Measurements from ENCODE around the gene ADAMTSL3.

The ADAMTSL3 gene

DNA sequence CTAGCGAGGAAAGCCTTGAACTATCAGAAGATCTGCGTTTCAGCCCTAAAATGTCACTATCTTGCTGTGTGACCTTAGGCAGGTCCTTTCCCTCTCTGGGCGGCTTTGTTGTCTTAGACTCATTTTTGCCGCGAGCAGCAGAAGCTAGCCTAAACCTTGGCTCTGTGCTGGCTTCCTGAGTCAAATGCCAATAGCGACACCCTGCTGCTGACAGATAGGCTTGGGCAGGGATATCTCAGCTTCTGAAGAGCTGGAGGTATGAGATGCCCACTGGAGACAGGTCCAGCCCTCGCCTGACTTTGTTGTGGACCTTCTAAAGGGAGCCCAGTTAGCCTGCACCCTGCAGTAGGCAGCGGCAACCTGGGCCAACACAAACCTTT is 1.3 kb downstream of the ADAMTSL3 start:
- no peak for DNase-seq

DNA sequence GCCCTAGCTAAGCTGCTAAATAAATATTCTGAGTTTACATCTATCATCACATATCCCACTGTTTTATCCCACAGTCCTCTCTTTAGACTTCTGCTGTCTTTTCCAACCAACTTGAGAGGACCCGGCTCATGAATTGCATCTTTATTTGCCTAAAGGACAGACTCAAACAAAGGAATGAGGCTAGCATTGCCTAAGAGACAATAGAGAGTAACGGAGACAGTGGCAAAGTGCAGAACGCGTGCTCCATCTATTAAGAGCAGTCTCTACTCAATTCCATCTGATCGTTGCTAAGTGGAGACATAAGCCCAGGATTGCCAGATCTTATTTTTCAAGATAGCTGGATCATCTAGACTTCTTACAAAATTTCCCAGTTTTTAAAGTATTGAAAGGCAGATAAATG is 2.3 kb downstream of the ADAMTSL3 start:
- DNase-seq: no peak

DNA sequence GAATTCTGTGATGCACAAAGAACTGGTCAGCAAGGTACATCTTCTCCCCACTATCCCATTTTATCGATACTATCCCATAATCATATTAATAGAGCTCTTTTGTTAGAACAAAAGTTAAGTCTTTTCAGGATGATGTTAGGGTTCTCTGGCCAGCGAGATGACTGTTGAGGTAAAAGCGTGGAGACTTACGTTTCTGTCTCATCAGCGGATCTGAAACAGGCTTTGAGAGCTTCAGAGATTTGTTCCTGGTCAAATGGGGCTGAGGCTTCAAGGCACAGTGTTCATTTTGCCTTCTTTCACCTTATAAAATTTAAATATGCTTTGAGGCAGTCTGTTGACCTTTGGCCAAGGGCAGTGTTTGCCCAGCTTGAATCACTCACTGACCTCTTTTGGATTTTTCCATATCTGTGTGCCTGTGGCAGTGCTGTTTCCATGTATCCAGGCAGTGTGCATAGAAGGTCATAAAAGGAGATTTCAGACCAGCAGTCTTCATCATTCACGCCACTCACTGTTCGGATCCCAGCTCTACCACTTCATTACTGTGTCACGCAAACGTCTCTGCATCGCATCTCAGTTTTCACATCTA is 3.1 kb downstream of the ADAMTSL3 start:
- no peak for DNase-seq

DNA sequence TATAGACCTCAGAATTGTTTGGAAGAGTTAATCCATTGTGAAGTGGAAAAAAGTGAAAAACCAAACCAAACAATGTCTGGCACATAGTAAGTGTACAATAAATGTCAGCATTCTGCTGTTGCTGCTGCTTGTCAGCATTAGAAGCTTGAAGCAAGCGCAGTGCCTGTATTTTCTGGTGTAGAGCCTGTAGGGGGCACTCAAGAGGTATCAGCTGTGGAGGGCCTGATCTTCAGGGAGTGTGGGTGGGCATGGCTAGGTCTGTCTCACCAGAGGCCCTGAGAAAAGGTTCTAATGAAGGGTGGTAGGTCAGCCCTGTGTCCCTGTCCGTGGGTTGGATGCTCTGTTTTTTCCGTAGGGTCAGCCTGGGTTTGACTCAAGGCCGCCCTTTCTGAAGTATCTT is 3.6 kb downstream of the ADAMTSL3 start:
- no peak for DNase-seq

DNA sequence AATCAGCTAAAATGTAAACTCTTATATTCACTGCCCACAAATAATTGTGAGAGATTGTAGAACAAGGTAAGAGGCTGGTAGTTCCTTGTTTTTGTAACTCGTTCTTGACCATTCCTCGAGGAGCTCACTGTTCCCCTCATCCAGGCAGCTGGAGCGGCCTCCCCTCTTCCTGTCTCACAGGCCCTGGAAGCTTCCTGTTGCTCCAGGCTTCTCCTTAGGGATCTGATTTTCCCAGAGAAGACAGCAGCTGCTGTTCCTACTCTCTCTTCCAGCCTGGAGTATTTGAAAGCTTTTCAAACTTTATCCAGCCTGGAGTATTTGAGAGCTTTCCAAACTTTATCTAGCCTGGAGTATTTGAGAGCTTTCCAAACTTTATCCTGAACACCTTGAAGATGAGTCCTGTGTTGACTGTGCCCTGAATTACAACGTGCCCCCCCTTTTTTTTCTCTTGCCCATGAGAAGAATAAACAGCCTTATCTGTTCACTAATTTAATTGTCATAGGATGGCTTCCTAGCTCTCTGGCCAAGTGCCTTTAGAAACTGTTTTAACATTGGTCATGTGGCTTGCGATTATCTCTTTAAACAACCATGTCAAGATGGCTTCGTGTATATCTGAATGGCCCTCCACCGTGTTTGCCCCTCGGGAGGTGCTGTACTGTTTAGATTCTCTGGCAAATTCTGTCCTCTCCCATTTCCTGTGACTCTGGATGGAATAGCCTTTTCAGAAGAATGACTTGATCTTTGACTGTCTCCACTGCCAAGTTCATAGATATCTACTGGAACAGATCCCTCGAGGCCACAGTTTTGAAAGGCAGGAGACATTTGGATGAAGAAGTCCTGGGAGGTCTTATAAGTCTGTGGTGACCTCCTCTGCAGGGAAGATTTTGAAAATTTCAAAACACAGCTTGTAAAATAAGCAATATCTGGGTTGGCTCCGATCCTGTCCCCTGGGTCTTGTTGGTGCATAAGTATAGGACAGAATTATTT is 4.8 kb downstream of the ADAMTSL3 start:
- DNase-seq: no peak

DNA sequence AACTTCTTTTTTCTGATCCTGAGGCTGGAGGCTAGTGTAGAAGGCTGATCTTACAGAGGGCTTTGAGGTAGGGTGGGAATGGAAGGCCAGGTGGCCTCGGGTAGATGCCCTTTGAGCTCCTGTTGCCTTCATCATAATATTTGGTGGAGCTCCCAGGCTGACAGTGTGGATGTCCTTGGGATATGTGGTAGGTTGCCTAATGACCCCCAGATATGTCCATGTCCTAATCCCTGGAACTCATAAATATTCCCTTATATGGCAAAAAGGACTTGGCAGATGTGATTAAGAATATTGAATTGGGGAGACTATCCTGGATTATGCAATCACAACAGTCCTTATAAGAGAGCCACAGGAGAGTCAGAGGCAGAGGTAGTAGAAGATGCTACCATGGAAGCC is 5.5 kb downstream of the ADAMTSL3 start:
- no peak for DNase-seq

DNA sequence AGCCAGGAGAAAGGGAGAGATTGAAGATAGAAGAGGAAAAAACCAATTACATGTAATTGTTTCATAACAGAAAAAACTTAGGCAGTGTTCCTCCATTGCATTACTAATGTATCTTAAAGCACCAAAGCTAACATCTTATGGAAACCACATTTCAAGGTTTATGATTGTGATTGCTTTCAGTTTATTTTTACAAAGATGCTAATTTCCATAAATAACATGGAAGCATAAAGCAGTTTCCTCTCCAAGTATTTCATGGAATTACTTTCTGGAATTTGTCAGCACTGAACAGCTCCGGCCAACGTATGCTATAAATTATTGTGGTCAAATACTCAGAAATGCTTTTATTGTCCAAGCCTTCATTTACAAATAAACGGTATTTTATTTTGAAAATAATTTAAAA is 11.6 kb downstream of the ADAMTSL3 start:
- no peak for DNase-seq

DNA sequence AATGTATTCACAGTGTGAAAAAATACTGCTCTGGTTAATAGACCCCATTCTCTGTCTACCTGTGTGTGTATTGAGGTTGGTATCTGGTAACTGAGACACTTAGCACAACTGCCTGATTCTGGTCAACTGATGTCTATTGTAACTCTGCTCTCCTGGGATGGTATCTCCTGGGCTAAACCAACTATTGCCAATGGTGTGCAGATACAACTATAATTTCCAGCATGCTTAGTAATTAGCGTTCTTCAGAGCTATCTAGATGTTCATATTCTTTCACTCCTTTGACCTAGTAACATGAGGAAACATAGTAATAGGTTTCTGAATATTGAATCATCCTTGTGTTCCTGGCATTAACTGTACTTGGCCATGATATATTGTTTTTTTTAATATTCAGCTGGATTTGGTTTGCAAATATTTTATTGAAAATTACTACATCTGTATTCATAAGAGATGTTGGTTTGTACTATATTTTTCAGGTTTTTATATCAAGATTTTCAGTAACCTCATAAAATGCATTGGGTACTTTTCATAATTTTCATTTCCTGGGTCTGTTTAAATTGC is 16.8 kb downstream of the ADAMTSL3 start:
- DNase-seq: no peak

DNA sequence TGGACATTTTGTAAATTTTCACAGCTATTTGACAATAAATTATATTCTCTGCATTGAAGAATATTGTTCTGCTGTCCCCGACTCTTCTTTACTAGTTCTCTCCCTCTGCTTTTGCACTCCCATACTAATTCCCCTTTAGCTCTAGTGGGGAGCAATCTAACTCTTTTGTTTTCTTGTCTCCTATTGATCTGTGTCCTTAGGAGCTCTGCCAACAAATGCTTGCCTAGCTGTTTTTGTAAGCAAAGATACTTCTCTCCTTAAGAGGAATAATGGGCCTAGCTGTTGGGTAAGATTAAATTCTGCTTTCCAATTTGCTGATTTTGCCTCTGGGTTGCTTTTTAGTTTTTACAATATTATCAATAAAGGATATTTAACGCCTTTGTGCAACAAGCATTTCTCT is 17.7 kb downstream of the ADAMTSL3 start:
- DNase-seq: no peak

DNA sequence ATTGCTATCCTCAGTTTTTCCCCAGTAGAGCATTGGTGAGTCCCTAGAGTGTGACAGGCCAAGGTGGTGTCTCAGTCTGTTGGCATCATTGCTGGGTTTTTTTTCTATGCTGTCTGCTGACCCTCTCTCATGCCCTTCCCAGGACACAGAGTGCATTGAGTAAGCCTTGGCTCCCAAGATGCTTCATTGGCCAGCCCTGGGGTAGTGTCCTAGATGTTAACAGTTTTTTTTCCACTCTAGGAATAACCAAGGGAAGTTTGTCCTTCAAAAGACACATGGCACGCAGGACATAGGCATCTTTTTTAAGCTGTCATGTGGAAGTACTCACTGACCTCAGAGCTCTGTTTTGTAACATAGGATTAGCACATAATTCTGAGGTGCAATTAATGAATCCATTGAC is 19.5 kb downstream of the ADAMTSL3 start:
- no peak for DNase-seq

DNA sequence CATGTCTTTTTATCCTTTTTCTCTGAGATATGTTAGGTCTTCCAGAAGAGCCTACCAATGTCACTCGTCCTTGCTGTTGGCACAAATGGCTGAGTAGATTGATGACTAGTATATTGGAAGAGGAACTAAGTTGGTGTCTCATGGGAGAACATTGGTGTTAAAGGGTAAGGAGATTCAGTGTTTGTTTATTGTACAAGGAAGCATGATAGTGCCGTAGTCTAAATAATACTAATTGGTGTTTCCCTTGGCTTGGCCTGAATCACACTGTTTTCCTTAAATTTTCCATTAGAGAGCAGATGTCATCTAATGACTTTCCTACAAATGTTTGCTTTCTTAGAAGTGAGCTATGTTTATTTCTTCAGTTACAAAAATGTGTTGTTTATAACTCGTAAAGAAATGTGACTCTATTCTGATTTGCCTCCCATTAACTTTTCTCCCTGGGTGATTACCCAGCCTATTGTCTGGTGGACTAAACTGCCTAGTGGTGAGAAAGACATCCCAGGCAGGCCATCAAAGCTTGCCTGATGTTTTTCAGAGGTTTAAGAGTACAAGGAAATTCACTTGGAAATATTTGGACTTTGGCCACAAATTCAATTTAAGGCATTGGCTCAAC is 28.7 kb downstream of the ADAMTSL3 start:
- no peak for DNase-seq

DNA sequence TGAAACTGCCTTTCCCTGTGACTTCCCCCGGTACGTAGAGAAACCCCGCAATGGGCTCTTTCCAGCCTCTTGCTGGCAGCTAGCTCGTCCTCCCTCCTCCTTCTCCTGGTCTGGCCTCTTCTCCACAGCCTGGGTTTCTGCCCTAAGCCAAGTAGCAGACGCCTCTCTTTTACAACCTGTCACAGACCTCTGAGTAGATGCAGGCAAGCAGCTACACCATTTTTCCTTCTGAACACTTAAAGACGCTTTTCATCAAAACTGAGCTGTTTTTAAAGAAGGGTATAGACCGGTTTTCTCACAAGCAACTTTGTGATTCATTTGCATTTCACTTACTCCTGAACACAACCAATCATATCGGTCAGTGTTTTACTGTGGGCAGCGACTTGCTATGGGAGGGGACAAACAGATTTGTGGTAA is 32.0 kb downstream of the ADAMTSL3 start:
- no peak for DNase-seq

DNA sequence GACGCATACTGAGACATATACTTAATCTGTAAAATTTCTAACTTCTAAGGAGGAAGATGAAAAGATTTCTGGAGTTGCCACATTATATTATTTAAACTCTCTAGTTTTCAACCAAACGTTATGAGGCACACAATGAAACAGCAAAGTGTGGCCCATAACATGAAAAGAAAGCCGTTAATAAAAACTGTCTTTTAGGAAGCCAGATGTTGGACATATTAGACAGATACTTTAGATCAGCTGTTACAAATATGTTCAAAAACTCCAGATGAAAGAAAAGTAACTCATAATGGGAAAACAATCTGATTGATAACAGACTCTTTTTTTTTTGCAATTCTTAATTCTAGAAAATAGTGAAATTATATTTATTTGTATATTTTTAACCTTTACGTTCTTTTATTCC is 34.3 kb downstream of the ADAMTSL3 start:
- DNase-seq: no peak

DNA sequence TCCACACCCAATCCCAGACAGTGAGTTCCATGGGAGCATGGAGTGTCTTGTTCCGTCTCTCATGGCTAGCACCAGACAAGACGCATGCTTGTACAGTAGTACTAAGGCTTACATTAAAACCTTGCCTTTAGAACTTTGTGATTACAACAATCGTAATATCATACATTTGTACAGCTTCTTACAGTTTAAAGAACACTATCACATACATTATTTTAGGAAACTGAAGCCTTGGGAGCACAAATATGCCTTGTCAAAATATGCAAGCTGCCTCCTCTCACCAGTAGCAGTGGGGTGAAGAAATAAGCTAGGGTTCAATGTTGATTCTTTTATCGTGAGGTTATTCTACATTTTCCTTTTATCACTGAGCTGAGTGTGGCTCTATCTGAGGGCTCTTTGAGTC is 36.8 kb downstream of the ADAMTSL3 start:
- DNase-seq: no peak

DNA sequence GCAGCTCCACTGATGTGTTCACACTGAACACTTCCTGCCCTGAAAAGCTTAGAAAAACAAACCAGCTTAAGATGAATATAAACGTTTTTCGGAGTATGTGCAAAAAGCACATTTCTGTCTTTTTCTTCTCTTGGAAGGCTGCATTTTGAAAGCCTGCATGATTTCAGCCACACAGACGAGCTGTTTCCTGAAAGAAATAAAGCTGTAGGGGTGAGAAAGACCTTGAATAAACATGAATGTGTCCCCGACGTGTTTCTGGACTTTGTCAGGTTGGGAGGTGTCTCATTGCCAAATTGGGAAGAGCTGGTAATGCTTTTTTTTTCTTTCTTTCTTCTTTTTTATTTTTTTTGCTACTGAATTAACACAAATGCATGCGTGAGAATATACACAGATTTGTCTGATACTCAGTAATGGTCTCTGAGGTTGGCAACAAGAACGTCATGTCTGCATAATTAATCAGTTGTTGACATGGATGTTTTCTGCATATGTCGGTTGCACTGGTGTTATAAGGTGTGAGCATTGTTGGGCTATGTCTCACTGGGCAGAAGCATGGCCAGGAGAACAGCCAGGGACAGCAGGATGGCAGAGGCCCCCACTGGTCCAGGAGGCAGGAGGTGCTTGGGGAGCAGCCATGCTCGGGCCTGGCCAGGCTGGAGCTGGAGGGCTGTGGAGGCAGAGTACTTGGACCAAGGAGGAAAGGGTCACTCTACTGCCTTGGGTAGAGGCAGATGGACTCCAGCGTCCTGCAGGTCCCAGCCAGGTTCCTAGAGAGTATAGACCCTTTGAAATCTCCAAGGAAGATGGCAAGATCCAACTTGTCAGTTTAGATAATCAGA is 39.0 kb downstream of the ADAMTSL3 start:
- no peak for DNase-seq

DNA sequence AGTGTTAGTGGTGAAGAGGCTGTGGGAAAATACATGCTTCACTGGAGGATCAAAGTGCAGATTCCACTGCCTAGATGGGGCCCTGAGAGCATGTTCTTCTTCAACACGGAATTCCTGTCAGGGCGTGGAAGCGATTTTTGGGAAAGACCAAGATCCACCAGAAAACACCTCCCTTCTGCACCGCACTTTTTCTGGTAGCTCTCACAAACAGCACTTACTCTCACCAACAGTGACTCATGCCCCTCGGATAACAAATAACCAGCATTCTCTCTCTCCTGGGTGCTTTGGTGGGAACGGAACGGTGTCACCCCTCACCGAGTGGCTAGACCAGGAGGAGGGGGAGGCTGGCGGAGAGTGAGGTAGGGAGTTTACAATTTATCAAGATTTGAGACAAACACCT is 40.1 kb downstream of the ADAMTSL3 start:
- no peak for DNase-seq

DNA sequence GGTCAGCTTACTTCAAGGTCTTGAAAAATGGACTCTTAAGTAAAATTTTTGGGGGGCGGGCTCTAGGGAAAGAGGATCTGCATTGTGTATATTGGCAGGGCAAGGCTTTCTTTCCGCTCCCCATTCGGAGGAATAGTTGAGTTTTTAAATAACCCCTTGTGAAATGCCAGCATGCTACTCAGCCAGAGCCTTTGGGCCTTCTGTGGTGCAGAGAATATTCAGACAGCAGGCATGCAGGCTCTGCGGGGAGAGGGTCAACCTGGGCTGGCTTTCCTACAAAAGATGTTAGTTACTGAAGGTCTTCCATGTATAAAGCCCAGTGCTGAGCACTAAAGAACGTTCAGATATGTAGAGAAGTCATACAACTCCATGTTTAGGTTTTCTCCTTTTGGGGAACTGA is 40.6 kb downstream of the ADAMTSL3 start:
- no peak for DNase-seq

DNA sequence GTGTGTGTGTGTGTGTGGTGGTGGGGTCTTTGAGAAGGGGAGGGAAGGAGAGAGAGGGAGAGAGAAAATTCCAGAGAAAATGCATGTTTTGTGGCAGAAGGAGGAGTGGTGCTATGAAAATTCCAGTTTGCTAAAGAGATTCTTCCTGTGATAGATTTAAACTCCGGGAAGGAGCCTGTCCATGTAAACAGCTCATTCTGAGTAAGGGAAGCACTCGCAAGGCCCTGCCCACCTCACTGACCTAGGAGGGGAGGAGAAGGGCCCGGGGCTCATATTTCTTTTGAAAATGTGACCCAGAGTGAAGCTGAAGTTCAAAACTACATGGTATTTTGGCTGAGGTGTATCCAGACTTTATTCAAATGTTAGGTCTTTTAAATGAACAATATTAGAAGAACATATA is 41.3 kb downstream of the ADAMTSL3 start:
- no peak for DNase-seq

DNA sequence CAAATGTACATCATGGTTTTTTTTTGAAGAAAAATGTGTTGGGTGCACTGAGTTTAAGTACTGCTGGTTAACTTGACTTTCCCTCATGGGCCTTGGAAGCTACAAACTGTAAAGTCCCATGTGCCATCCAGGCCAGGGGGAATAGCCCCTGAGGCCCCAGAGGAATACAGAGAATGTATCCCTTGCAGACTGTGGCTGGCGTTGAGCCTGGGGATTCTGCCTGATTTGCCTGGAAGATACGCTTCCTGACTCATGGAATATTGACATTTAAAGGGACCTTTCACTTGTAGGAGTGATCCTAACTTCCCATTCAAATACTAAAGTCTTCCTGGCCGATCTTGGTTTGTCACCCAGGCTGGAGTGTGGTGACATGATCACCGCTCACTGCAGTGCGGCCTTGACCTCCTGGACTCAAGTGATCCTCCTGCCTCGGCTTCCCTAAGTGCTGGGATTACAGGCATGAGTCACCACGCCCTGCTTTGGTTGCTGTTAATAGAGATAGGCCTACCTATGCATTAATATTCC is 42.0 kb downstream of the ADAMTSL3 start:
- no peak for DNase-seq

DNA sequence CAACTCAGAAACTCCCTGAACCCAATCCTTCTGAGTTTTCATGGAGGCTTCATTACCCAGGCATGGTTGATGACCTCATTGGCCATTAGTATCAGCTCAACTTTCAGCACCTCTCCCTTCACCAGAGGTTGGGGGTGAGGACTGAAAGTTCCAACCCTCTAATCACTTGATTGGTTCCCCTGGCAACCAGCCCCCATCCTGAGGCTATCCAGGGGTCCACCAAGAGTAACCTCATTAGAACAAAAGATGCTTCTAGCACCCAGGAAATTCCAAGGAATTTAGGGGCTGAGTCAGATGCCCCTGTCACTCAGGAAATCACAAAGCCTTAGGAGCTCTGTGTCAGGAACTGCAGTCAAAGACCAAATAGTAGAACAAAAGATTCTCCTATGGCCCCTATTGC is 43.8 kb downstream of the ADAMTSL3 start:
- no peak for DNase-seq

DNA sequence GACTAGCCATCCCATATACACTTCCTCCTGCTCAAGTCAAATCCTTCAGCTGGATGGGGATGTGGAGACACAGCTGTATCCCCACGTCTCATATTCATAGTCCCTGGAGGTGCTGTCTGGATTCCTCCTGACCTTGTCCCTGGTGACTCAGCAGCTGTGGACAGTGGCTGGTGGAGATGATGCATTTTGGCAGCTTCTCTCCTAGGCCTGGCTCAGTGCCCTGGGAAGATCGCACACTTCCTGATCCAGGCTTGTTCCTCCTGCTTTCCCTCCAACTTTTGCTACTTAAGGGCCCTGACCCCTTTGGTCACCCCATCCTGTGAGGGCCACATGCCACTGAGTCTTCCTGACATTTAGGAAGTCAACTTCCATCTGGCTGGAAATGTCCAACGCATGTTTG is 44.4 kb downstream of the ADAMTSL3 start:
- DNase-seq: no peak

DNA sequence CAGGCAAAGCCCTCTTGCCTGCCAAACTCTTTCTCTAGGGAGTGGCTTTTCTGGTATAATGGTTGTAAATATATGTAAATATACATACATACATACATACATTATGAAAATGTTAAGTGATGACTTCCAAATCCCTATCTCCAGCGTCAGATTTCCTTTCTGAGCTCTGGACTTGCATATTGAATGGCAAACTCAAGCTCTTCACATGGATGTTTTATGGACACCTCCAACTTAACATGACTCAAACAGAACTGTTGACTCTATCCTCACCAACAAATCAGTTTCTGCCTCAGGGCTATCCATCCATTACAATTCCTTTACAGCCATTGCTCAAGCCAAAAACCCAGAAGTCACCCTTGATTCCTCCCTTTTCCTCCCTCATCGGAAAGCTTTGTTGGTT is 45.1 kb downstream of the ADAMTSL3 start:
- no peak for DNase-seq

DNA sequence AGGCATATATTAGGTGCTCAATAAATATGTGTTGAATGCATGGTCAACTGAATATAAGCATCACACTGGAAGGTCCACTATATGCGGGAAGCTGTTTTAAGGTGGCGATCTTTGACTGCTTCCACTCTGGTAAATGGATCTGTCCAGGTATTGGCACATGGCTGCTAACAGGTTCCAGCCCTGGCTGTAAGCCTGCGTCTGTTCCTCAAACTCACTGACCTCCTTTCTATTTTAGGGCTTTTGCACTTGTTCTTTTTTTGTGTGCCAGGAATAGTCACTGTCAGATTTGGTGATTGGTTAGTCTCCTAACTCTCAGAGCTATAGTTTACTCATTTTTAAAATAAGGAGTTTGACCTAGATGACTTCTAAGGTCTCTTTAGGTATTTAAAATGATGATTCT is 46.2 kb downstream of the ADAMTSL3 start:
- DNase-seq: no peak
